SU-DHL-6 (cell line): ENCODE data around the gene PPCDC.

Source experiments
- CTCF ChIP-seq: fragments of 200-600 bp; sonication (generic); IDR thresholded peaks from one replicate; pipeline ENCODE4 v1.5.1; 2017; ENCODE audit warnings: antibody characterized with exemption, mild to moderate bottlenecking, low read length, moderate library complexity; ENCODE audit not compliant: insufficient read depth, poor library complexity, severe bottlenecking
- EZH2phosphoT487 ChIP-seq: fragments of 200-600 bp; sonication (generic), shearing (Covaris generic); conservative IDR thresholded peaks from 2 replicates; pipeline ENCODE4 v1.6.1; 2018; ENCODE audit warnings: mild to moderate bottlenecking, antibody characterized with exemption, low read length, moderate library complexity, mixed read lengths

GRCh38 chr15:75042730-75043508, 19.5 kb downstream of the PPCDC start:
- TF ChIP-seq CTCF: peak; percentile 90
- TF ChIP-seq EZH2phosphoT487: no peak
